Fibroblast of lung (primary cell): Measurements from ENCODE around the gene ARMH3.

ENCODE experiments used
- CTCF ChIP-seq, 2 donors: IDR thresholded peaks in 1 of 2; conservative IDR thresholded peaks in 1 of 2; 1 replicate in 1 of 2; 2 replicates in 1 of 2; pipeline ENCODE4 v1.5.1; 2011 to 2012; ENCODE audit warnings: low read length in 2 of 2, control low read depth in 1 of 2, inconsistent platforms in 1 of 2, low read depth in 1 of 2, mild to moderate bottlenecking in 1 of 2
- EZH2 ChIP-seq: IDR thresholded peaks from 2 replicates; pipeline ENCODE4 v1.5.1; 2012; ENCODE audit warnings: low read length, control low read depth, mild to moderate bottlenecking; ENCODE audit errors: missing control alignments

- TF ChIP-seq CTCF (conservative IDR thresholded peaks at IDR 0.05 in 1 of 2, IDR thresholded peaks at IDR 0.05 in 1 of 2; ENCODE audit: low read depth in 1 of 2, low read length in 2 of 2) (no peak), EZH2 (no peak)
Observed at GRCh38 chr10:102064503-102064867, 8.5 kb upstream of the ARMH3 start.
